ENCODE data around the gene SMC3.
A peak's percentile ranks its signal among the peaks of the same experiment; 100 is the strongest.
"Not testable (repeated sequence)": the region's sequence is repeated elsewhere in the genome, so short reads cannot be mapped to it uniquely, and the experiment has no call there.

Gene SMC3

DNA sequence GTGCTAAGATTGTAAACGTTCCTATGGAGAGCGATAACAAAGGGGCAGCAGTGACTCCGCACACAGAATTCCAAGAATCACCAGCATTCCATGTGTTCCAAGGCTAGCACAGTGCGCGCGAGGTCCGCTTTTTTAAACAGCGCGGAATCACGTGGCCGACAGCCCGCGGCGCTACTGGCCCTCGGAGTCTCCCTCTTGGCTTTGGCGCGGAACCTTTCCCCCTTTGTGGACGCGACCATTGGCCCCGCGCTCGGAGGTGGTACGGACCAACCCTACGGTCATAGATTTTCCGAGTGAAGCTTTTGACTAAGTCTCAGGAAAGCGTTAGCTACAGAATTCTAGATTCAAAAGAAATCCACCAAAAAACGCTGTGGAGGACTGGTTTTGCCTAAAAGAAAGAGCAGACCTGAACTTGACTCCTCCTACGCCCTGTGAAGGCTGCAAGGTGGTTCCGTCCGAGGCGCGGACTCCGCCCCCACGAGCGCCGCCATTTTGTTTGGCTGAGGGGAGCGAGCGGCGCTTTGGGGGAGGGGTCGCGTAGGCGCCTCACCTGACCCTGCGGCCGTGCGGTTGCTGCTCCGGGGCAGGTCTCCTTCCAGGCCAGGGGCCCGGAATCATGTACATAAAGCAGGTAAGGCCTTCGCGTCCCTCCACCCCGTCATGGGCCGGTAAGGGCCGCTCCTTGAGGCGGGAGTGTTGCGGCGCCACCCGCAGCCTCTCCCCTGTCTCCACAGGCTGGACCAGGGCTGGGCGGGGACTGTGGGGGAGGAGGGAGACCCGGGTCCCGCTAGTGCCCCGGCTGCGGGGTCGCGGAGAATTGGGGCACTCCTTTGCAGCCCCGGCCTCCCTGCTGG lies at the start of gene SMC3:
Gene SMC3 (plus strand): TSS at position 495 of the 854 bp plus-strand sequence. CDS start 122 bp downstream, at position 617.
- peak; percentile 92 for DNase-seq (ENCODE audit: low spot score)

DNA sequence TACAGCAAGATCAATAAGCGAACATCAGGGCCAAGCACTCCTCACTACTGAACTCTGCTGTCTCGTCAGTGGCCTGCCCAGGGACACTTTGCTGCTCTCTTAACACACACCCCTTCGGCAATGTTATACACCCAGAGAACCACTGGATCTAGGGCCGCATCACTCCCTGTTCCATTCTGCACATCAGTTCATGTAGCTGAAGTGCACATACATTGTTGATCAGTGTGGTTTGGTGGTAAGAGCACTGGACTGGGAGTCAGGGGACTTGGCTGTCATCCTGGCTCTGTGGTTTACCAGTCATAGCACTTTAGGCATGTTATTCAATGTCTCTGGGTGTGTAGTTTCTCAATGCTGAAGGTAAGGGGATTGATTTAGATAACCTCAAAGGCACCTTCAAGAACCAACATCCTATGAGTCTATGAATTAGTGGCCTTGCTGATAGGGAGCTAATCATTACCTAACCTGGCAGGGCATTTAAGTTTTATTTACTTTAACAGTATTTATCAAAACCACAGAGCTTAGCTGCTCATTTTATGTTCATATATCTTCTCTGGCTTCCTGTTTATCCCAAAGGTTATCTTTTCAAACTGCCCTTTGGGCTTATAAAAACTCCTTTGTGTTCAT lies 45.0 kb upstream of the SMC3 start:
- no peak for DNase-seq (ENCODE audit: low spot score)

DNA sequence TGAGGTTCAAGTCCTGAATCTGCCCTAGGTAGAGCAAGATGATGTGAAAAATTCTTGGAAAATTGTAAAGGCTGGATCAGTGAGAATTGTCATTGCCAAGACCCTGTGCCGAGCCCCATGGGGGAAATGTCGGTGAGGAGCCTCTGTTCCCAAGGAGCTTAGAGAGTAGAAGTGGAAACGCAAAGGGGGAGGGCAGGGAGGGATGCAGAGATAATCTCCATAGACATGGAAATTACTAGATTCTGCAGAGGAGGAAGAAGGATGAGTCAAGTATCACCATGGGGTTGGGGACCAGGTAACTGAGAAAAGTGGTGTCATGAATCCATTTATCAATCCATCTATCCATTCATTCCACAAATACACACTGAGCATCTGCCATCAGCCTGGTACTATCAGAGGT lies 43.8 kb upstream of the SMC3 start:
- no peak for DNase-seq (ENCODE audit: low spot score)

DNA sequence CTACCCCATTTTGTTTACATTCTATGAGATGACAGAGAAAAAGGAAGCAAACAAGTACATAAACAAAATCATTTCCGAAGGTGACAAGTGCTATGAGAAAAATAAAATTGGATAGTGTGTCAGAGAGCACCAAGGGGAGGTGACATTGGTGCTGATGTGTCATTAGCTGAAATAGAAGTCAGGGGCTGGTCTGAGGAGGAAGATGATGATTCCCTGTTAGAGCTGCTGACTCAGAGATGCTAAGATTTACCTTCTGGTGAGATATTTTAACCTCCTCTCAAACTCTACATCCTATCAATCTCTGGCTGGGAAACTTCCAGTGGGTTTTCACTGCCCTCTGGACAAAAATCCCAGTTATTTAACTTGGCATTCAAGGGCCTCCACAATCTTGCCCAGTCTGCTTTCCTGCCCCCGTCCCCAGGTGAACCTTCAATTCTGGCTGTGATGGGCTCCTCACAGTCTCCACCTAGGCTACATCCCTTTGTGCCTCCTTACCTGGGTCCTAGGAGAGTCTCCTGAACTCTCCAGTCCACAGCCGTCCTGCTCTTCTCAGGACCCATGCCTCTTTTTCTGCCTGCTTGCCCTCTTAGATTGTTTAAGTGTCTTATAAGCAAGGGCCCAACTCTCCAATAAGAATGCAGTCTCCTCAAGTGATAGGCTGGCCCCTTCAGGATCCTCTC lies 43.2 kb upstream of the SMC3 start:
- no peak for DNase-seq (ENCODE audit: low spot score)

DNA sequence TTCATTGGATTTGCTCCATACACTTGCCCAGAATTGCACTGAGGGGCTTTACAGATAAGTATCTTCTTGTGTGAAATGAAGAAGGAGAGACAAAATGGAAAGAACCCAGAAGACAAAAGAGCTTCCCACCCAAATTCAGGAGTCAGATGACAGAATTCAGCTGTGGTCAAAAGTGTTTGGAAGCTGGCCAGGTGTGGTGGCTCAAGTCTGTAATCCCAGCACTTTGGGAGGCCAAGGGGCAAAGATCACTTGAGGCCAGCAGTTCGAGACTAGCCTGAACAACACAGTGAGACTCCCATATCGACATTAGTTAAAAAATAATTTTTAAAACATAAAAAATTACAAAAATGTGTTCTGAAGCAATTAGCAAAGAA lies 42.6 kb upstream of the SMC3 start:
- DNase-seq (ENCODE audit: low spot score): no peak

DNA sequence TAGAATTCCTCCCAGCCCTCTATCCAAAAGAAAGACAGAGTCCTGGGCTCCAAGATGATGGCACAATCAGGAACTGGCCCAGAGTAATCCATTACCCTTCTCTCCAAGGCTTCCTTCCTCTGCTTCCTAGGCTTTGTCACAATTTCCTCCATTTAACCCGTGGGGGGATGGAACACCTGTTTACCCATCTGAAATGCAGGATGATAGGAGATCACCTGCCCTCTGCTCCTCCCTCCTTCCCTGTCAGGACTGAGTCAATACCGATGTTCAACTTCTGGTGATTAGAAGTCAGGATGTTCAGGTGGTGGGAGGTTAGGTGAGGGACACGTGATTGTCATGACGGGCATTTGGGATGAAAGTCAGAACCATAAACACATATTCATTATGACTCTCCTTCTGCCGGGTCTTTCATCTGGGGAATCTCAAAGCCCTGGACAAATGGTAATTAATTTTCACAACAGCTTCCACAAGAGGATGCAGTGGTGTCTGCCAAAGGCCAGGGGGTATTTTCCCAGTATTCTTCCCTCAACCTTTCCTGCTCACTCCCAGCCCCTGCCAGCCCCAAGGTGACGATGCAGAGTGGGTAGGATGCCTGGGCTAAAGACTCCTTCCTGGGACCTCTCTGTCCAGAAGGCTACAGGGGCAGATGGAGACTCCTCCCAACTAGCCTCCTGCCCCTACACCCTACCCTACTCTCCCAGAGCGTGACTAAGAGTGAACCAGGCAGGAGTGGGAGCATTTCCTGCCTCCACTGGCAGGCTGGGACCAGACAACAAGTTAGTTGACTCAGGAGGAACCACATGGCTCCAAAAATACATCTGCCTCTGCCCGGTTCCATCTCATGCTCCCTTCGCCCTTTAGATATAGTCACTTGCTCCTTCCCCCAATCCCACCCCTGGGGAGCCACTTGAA lies 41.9 kb upstream of the SMC3 start:
- DNase-seq (ENCODE audit: low spot score): peak; percentile 70

DNA sequence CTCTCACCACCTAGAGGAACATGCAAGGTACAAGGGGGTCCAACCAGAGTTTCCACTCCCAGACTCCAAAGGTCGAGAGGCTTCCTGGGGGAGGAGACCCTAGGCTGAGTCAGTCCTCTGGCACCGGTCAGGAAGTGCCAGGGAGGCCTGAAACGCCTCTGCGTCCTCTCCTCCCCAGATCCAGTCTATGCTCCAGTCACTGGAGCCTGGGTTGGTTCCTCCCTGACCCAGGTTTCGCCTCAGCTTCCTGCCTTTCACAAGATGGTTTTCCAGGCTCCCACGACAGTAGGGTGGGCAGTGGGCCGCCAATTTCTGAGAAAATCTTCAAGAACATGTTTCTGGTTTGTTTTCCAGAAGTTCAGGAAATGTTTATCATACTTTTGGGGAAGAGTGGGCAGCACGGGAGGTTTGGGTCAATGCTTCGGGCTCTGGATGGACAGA lies 39.7 kb upstream of the SMC3 start:
- DNase-seq (ENCODE audit: low spot score): no peak

DNA sequence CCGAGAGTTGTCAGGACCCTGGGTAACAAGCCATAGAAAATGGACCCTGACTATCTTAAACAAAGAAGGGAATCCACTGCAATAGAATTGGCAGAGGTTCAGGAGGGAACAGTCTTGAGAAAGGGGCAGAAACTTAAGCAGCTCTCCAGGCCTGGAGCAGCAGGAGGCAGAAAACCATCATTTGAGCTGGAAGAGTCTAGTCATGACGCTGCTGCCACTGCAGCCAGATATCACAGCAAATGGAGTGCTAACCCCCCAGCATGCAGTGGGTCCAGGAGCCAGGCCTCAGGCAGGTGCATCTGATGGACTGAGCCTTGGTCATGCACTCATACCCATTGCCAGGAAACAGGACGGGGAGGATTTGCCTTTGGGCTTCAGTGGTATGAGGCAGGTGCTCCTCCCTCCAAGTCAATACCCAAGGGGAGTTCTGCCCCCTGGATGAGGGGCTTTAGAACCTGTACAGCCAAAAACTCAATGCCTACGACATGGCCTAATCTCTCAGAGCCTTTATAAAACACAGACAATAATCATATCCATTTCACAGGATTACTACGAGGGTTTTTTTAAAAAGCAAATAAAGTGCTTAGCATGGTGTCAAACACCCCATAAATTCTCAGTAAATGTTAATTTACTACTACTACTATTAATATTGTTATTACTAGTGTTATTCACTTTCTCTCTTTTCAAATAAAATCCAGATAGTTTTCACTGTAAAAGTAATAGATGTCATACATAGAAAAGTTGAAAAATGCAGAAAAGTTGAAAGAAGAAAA lies 39.1 kb upstream of the SMC3 start:
- no peak for DNase-seq (ENCODE audit: low spot score)

DNA sequence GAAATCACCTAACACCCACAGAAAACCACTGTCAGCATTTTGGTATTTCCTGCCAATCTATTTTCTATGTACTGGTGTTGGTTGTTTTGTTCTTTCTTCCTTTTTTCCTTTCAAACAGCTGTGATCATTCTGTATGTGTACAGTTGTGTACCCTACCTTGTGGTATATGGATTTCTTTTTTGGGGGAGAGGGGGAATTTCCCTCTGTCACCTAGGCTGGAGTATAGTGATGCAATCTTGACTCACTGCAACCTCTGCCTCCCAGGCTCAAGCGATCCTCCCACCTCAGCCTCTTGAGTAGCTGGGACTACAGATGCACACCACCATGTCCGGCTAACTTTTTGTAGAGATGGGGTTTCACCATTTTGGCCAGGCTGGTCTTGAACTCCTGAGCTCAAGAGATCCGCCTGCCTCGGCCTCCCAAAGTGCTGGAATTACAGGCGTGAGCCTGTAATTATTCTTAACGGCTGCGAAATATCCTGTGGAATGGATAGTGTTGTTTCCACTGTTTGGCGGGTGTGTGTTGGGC lies 38.4 kb upstream of the SMC3 start:
- DNase-seq (ENCODE audit: low spot score): not testable (repeated sequence)

DNA sequence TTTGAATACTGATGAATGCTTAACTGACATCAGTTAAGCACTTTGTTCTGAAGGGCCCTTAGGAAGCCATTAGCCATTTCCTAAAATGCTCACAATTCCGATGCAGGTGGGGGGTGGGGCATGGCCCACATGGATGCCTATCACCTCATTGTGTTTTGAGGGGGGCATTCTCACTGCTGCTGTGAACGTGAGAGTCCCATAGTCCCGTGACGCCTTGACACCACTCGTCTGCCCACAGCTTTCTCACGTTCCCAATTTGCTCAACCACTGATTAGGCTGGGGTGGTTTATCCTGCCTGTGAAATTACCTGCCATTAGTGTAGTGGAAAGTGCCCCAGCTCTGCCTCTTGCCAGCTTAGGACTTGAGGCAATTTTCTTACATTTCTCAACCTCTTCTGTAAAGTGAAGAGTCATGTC lies 37.9 kb upstream of the SMC3 start:
- no peak for DNase-seq (ENCODE audit: low spot score)

DNA sequence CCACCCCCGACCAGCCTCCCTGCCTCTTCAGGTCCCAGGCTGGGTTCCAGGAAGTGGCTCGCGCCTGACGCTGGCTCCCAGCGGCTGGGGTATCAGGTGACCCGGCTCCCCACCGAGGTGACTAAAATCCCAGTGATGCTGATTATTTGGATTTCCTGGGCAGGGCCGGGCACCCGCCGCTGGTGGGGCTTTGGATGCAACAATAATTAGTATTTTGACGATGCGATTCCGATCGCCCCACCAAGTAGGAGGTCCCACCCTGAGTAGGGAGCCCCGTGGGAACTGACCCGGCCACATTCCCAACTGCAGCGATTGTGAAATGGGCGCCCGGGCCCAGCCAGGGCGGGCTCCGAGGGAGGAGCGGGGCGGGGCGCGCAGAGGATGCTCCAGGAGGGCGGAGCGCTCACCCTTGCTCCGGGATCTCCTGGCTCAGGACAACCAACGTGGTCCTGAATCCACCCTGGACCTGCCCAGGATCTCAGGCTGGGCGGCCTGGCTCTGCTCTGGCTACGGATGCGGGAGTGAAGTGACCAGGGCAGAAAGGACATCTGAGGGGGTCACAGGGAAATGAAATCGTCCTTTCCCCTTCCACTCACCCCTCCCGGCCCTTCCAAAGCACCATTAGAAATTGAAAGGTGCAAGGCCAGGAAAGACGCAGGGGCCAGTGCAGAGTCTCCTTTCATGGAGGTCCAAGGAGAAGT lies 37.2 kb upstream of the SMC3 start:
- peak; percentile 83 for DNase-seq (ENCODE audit: low spot score)

DNA sequence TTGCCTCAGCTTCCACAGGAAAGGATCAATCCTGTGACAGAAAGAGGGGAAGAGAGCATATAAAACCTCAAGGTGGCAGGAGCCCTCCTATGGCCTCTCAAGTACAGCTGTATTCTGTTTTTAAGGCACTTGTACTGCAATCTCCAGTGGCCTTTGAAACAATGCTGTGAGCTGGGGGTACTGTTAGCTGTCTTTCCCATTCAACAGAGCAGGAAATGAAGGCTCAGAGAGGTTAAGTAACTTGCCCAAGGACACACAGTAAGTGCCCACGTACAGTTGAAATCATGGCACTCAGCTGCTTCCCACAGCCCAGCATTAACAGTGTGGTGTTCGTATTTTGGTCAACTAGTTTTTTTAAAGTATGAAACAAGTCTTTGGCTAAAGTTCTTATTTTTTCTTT lies 35.8 kb upstream of the SMC3 start:
- DNase-seq (ENCODE audit: low spot score): no peak

DNA sequence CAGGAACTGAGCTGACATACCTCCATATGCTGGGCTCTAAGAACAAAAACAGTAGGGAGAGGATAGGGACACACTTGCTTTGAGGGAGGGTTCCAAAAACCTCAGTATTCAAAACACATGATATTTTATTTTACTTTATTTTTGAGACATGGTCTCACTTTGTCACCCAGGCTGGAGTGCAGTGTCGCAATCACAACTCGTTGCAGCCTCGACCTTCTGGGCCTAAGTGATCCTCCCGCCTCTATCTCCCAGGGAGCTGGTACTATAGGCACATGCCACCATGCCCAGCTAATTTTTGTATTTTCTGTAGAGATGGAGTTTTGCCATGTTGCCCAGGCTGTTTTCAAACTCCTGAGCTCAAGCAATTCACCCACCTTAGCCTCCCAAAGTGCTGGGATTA lies 34.9 kb upstream of the SMC3 start:
- not testable (repeated sequence) for DNase-seq (ENCODE audit: low spot score)

DNA sequence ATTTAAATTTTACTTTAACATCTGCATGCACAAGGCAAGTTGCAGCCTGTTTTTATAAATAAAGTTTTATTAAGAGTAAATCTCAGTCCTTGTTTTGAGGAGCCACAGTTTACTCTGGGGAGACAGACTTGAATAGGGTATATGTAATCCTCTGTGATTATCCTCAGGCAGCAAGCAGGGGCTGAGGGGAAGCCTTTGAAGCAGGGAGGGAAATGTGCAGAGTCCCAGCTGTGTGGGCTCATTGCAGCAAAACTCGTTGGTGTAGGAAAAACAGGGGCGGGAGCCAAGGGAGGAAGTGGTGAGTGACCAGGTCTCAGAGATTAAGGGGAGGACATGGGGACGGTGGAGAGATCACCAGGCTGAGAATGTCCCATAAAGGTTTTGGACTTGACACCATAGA lies 34.3 kb upstream of the SMC3 start:
- no peak for DNase-seq (ENCODE audit: low spot score)

DNA sequence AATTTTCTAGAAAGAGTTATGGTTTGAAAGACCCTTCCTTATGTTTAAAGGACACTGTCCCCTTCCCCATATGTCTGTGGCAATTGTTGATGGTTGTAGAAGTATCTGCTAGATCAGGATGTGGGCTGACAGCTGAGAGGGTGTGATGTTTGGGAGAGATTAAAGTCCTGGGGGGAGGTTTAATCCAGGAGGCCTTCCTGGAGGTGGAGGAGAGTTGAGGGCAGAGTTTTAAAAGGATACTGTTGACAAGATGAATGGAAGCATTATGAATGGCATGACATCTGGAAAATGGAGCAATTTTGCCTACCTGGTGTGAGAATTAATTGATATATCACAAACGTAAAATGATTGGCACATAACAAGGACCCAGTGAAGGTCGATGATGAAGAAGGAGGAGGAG lies 32.9 kb upstream of the SMC3 start:
- DNase-seq (ENCODE audit: low spot score): no peak

DNA sequence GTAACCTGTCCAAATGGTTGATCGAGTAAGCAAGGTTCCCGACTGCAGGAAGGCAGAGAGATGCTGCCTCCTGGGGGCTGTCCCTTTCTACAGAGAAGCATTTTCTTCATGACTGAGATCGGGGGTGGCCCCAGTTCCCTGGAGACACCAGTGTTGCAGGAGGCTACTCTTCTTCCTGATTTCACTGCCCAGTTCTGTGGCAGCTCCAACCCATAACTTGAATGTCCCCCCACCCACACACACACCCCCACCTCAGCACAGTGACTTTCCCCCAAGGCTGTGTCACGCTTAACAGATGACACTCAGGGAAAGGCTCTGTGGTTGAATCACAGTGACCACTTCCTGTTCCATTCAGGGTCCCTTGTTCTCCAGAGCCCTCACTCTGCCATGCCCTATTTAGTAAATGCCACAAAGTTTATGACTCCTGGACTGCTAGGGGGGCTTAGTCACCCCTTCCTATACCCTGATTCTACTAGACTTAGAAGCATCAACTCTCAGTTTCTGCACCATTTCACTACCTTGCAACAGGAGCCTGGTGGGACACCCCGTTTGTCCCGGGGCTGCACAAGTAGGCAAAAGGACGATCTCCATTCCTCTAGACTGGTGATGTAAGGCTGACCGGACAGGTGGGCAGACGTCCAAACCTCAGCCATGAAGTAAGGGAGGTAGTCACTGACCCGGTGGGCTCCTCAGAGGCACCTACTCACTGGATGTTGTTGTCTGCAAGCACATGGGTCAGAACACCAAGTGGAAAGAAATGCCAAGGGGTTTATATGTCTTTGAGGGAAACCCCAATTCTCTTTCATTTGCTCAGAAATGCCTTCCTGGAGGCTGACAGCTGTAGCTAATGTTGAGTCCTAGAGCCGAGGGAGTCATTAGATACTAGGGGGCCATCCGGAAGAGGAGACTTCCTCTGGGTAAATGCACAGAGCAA lies 31.3 kb upstream of the SMC3 start:
- DNase-seq (ENCODE audit: low spot score): peak; percentile 55

DNA sequence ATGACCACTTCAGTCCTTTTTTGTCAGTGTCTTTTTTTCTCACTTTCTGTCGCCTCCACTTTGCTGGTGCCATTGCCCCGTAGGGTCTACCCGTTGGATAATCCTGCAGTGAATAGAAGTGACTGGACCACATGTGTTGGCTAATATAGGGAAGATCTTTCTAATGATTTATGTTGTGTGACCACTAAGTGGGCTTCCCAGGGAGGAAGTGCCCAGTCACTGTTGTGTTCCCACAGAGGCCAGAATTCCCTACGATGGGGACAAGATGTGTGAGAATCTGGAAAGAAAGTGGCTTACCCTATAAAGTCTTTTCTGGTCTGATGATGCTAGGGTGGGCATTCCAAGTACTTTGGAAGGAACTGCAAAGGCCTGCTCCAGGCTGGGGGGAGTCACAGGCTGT lies 28.4 kb upstream of the SMC3 start:
- DNase-seq (ENCODE audit: low spot score): no peak

DNA sequence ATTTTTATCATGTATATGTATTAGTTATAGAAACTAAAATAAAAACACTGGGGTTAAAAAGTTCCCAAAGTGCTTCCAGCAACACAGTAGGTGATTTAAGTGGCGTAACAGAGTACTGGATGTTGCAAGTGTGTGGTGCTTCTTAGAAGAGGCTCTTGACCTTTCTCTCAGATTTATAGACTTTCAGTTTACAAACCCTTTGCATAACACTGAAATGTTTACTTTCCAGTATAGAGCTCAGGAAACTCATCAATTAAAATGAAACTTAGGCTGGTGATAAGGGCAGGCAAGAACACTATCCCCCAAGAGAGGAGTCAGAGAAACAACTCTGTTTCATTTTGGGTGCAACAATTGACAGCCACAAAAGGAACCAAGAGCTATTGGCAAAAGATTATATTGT lies 27.5 kb upstream of the SMC3 start:
- no peak for DNase-seq (ENCODE audit: low spot score)

DNA sequence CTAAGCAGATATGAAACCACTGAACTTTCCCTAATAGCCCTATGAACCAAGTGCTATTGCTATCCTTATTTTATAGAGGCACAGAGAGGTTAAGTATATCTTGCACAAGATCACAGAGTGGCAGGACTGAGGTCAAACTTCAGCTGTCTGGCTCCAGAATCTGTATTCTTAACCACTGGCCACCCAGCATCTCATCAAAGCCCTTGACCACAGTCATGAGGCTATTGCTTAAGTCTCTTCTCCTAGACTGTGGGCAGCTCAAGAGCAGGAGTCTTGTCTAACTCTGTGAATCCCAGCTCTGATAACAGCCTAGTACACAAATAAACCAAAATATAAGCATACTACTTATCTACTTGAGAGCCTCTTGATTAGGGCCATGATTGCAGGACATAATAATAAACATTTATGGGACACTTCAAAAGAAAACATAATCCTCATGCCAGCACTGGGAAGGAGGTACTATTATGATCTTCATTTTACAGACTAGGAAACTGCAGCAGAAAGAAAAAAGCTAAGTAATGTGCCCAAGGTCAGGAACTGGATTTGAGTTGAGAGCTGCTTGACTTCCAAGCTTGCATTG lies 22.4 kb upstream of the SMC3 start:
- DNase-seq (ENCODE audit: low spot score): peak; percentile 22
